ENCODE data around the gene HINFP.

GRCh38 chr11:119172513-119172912 lies 51.1 kb downstream of the HINFP start:
- TF ChIP-seq CTCF (IDR thresholded peaks at IDR 0.05), result no peak
- no peak for TF ChIP-seq POLR2A (IDR thresholded peaks at IDR 0.05)

All from prostate gland (tissue), 2 donors.